RPMI7951 (cell line): ENCODE results near the gene APBA1. TPM values are rescaled to one million over a fixed set of nuclear protein-coding genes. Genes with fewer than 3 reads are reported as not detected.
"Not testable (repeated sequence)": the region's sequence is repeated elsewhere in the genome, so short reads cannot be mapped to it uniquely, and the experiment has no call there.

Experiments used
- DNase-seq: peaks from one replicate; pipeline ENCODE4 v3.0.0-alpha.2; 2012; ENCODE audit warnings: low read depth
- total RNA-seq: library from RNA; depleted of rRNA; stranded (reverse); fragments of >200 nt; shearing (Covaris generic); gene quantifications from 2 replicates; pipeline ENCODE4 v1.2.3, GENCODE V29; 2014

APBA1 gene
- total RNA-seq, 1 experiment from 2014 or later, result 0.12 TPM

DNA sequence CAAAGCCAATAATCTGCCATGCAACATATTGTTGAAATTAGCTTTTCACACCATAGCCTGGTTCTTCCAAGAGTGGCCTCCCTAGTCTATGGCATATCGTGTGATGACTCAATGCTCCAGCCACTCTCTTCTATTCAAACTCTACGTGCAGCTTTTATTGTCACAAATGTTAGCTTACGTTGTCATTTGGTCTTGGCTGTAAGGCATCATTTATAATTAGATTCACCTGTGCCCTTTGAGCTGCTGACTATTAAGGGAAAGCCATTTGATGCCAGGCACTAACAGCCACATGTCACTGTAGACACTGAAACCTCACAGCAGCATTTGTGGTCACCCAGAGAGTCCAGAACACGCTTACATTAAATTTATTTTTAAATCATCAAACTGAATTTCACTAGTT lies 66.8 kb downstream of the APBA1 start:
- no peak for DNase-seq

DNA sequence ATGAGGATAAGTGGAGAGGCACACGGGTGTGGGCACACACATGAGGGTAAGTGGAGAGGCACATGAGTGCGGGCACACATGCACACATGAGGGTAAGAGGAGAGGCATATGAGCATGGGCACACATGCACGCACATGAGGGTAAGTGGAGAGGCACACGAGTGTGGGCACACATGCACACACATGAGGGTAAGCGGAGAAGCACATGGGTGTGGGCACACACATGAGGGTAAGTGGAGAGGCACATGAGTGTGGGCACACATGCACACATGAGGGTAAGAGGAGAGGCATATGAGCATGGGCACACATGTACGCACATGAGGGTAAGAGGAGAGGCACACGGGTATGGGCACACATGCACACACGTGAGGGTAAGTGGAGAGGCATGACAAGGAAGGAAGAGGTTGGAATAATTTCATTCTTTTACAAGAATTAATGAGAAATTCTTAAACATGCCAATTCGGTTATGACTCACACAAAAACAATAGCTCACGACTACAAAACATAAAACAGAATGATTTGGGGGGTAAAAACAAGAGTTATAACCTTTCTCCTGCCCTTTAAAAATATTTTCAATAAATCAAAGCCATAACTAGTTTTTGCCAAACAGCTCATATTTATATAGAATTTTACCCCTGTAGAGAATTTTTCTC lies 67.5 kb downstream of the APBA1 start:
- DNase-seq, result no peak

DNA sequence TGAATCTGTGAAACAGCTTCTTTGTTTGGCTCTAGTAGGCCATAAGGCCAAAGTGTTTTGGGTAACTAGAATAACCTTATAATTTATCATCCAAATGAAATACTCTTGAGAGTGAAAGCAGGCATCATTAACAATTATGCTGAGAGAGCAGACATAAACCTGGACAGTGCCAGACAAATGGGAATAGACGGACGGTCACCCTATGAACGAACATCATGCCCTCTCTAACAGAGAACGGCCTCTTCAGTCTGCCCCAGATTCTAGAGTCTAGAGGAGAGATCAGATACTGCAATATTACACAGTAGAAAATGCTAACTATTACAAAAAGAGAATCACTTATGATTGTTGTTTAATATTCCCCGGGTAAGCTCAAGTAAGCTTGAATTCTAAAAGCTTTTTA lies 68.5 kb downstream of the APBA1 start:
- no peak for DNase-seq

DNA sequence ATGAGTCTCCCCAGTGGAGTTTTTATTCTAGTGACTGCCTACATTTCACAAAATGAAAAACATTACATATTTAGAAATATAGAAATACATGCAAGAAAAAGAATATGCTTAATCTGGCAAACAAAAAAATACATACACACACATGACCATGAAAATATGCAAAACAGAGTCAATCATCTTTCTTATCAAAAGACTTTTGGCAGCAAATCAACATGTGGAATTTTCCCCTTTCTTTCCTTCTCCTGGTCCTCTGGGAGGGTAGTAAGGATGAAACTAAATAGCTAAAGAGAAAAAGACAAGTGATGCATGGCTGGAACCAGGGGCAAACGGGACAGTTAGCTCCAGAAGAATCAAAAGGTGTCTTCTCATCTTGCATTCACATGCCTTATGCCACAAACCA lies 69.4 kb downstream of the APBA1 start:
- no peak for DNase-seq

DNA sequence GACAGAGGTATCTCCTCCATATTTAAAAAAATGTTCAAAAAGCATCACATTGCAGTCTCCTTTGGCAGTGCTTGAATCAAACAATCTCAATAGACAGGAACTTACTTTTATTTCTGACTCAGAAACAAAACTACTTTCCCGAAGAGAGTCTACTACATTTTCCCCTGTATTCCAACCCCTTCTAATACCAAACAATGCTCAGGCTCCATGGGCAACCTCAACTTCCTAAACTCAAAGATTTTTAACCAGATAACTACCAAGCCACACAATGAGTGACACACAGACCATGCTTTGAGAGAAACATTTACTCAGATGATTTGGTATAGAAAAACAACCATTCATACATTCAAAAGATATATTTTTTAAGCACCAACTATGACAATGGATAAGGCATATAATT lies 70.5 kb downstream of the APBA1 start:
- no peak for DNase-seq

DNA sequence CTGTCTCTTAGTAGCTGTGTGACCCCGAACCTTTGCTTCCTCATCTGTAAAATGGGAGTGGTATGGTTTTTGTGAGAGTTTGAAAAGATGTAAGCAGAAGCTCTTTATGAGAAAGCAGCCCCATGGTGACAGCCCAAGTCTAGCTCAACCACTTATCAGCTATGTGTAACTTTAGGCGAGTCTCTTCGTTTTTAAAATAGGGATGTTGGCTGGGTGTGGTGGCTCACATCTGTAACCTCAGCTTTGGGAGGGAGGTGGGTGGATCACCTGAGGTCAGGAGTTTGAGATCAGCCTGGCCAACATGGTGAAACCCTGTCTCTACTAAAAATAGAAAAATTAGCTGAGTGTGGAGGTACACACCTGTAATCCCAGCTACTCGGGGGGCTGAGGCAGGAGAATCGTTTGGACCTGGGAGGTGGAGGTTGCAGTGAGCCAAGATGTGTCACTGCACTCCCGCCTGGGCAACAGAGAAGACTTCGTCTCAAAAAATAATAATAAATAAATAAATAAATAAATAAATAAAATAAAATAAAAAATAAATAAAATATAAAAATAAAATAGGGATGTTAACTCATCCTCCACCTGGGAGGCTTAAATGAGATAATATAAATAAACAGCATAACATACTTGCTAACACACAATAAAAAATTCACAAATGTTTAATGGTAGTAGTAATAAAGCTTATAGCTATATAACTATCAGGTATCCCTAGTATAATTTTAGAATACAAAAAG lies 71.7 kb downstream of the APBA1 start:
- DNase-seq, result no peak

DNA sequence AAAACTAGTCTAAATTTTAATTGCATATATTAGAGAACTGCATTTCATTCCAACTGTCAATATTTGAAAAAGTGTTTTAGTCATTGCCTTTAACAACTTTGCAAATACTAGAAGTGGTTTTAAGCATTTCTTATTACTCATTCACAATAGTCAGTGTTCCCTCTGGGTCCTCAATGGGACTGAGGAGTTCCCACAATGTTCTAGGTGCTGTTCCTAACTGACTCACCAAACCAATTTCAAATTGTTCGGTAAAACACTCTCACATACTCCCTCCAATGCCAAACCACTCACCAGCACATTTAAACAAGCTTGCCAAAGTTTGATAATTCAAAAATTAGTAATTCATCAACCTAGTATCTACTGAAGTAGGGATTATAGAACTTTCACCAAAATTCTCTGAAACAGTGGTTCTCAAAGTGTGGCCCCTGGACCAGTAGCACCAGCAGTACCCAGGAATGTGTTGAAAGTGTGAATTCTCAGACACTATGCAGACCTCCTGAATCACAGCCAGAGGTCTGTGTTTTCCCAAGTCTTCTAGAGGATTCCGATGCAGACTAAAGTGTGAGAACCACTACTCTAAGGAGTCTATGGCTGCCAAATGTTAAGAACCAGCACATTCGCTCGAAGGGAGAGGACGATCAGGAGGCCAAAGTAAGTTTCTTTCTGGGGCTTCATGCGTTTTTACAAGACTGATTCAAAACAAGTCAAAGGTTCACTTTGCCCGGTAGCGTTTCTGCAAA lies 72.8 kb downstream of the APBA1 start:
- DNase-seq, result no peak

DNA sequence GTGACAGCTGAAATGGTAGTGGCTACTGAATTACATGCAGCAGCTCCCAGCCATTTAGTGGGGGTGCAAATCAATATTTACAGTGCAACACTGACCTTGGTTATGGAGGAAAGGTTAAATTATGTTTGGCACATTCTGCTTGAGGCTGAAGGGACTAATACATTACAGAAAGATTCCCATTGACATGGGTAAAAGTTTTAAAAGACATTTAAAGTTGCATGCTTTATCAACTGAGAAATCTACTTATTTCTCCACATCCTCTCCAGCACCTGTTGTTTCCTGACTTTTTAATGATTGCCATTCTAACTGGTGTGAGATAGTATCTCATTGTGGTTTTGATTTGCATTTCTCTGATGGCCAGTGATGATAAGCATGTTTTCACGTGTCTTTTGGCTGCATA lies 75.3 kb downstream of the APBA1 start:
- not testable (repeated sequence) for DNase-seq

DNA sequence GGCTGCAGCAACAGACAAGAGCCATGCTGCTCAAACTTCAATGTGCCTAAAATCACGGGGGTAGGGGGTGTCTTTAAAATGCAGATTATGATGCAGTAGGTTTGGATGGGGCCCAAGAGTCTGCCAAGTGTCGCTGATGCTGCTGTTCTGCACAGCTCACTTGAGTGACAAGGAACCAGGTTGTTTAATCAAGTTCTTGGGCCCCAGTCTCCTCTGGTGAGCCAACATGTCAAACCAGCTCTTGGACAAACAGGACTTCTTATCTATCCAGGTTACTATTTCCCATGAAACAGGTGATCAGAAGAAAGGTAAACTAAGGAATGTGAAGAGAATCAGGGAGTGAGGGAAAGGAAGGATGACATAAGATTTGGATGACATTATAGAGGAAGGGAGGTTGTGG lies 78.0 kb downstream of the APBA1 start:
- DNase-seq, result no peak

DNA sequence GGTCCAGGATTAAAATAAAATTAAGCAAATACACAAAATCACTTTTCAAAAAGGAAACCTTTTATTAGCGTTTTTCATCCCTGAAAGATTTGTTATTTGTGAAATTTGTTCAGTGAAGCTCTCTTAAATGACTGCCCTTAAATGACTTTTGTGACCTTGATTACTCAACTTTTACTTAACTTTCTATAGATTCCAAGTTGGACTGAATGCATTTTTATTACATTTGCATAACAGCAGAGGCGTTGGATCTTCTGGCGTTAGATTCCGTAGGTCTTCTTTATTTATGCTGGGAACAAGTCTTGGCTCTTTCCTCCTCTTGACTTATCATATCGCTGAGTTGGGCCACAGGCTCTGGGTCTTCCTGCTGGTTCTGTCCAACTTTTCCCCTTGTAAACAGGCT lies 78.4 kb downstream of the APBA1 start:
- DNase-seq, result no peak

DNA sequence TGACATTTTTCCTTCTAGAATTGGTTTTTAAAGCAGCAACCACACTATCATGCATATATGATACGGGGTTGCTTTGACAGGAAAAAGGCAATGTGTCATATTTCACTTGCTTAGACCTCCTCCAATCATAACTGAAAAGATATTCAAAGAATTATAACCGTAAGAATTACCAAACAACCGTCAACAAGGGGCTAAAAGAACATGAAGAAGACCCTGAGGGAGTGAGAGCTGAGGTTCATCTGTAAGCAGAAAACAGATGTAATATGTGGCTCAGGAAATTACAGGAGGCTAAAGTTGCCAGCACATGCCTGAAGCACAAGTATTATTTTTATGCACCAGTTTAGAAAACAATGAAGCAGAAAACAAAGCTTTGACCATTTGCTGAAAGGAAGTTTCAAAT lies 78.9 kb downstream of the APBA1 start:
- DNase-seq, result no peak

DNA sequence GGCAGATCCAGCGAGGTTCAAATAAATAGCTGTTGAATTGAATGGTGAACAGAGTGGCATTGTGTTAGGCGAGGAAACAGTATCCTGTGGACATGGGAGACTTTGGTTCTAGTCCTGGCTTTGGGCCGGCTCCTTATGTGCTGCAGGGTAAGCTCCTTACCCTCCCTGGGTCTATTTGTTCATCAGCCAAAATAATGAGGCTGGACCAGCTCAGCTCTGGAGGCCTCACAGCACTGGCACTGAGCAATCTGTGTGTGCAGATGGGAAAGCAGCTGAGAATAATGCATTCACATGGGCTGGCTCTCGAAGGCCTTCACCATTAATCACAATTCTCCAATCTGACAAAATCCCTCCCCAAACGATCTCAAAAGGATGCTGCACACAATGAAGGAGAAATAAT lies 81.9 kb downstream of the APBA1 start:
- no peak for DNase-seq

DNA sequence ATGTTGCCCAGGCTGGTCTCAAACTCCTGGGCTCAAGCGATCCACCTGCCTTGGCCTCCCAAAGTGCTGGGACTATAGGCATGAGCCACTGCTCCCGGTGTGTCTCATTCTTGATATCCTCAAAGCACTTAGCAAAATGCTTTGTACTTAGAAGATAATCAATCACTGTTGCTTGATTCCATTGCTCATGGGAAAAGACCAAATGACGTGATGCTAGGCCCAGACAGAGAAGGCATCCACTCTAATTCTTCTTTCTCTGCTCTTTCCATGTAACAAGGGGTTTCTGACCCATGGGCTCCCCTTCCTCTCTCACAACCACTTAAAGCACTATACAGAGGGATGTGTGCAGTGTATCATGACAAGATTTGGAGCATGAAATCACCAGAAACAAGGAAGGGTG lies 83.0 kb downstream of the APBA1 start:
- no peak for DNase-seq

DNA sequence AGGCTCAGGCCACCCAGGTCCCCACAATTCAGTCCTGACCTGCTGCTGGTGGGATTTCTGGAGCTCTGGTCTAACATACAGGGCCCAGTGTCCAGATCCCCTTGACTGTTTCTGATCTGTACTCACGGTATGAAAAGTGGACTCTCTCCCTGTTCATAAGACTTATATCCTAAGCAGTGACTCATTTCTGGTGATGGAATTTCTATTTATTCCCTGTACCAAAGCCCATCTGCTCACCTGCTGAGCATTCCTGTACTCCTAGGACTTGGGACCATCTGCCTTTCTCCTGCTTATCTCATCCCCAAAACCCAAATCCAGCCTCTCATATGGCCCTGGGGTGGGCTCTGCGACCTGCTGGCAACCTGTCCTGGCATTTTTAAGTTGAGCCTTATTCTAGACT lies 86.6 kb downstream of the APBA1 start:
- DNase-seq, result no peak

DNA sequence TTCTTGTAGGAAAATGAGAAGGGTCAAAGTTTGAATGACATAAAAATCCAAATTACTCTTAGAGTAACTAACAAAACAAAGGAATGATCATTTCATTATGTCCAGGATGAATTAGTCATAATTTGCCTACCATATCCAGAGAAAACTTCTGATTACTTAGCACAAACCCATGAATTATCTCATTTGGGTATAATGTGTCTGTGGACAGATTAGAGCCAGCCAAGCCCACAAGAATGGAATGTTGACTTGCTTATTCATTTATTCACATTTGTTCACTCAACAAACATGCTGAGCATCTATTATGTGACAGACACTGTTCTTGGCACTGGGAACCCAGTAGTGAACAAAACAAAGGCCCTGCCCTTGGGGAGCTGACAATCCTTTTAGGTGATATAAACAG lies 87.4 kb downstream of the APBA1 start:
- DNase-seq, result no peak

DNA sequence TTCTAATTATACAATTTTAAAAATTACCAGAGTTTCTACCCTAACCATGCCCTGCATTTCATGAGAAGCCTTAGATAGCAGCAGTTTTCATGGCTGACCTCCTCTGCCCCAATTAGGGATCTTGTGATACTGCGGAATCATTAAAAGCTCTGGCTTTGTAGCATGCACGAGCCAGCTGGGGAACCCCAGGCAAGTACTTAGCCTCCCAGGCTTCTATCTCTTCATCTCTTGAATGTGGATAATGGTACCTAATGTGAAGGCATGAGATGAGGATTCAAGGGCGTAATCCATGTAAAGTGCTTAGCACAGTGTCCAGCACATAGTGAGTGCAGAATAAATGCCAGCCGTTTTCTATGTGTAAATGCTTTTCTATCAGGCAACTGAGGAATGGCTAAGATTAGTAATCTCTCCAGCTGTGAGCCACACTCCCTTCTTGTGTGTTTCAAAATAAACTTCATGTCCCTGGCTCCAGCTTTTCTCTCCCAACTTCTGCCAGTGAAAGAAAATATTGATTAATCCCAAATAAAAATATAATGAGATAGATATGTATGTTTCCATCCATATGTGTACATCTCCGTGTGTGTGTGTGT lies 88.4 kb downstream of the APBA1 start:
- no peak for DNase-seq

DNA sequence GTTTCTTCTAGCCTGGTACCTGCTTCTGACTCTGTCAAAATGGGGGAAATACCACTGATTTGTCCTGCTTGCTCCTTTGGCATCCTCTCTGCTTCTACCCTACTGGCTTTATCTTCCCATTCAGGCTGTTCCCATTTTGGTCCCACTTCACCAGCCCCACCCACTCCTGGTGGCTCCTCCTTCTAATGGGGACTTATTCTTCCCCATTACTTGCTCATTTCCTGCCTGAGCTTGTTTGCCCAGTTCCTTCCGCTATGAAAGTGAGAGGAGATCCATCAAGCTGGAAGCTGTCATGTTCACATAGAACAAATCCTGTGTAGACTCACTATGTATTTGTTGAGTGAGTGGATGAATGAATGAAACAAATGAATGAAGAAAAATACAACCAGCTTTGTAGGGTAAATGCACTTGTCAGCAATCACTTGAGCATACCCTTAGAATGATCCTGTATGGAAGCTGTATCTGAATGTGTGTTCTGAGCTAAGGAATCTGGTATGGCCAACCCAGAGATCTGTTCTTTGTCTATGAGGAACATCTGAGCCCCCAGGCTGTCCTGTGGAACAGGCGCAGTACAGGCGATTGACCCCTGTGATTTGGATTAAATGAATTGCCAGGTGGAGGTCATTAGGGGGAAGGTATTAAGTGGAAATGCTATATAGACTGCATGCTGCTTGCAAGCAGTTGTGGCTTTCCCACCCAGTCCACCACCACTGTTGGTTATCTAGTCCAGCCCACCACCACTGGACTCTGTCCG lies 89.5 kb downstream of the APBA1 start:
- no peak for DNase-seq

DNA sequence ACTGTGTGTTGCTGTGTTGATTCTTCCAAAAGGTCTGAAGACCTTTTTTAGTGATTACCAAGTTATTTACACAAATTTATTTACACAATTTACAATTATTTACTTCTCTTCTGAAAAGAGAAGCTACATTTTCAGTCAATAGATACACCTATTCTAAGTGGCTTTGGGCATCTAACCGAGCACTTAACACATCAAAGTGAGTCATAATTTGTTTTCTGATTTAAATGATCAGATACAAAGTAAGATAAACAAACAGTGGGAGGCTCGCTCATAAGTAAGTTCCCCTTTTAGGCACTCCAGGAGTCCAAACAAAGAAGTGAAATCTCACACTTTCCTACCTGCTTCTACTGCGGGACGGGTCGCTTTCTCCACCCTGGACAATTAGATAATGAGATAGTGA lies 90.2 kb downstream of the APBA1 start:
- DNase-seq, result no peak

DNA sequence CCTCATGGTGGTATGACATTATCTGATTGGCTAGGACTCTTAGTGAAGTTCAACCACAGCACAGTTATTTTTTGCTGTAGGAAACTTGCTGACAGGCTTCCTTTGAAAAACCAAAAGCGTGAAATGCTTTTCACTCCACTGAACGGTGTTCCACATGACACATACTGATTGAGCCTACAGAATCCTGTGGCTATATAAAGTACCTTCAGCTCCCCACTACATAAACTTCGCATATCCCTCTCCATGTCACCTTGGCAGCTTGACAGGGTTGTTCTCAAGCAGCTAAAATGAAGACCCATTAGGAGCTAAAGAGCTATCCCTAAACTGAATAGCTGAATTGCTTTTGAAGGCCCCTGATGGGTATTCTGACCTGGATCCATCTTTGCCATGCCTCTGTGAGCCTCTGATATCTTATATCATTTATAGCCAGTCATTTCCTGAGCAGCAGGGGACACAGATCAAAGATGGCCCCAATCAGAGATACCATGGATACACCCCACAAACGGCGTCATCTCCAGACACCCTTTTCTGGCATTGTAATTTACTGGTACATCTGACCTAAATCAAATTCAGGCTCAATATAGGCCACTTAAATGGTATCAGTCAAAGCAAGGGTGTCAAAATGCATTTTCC lies 91.5 kb downstream of the APBA1 start:
- DNase-seq, result no peak

DNA sequence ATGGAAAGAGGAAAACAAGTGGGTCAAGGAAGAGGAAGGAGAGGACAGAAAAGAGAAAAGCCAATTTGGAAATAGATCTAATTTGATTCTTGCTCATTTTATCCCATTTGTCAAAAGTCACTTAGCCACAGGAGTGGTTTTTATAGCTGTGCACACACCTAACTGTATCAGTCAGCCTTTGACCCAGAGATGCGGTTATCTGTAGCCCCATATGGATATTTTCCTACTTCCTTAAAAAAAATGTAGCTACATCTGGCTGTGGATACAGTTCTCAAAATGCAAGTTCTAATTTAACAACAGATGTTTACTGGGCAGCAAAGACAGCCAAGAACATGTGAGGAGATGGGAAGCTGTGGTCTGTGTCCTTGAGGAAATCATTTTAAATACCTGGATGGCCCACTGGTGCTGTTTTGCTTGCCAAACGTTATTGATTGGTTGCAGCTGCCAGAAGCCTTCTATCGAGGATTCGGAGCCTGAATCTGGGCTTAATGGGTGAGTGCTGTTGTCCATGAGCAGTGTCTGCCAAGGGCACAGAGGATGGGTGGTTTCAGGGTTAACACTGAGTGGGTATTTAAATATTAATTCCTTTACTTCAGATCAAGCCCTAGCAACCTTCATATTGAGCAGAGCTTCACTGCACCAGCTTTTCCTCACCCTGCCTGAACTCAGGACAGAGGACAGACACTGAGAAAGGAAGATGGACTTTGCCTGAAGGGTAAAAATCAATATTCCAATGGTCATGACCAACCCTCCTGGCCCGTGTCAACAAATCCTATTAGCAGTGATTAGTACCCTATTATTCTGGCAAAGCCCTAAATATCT lies 92.2 kb downstream of the APBA1 start:
- DNase-seq, result no peak
